ENCODE measurements around the gene NXPH3.

DNA sequence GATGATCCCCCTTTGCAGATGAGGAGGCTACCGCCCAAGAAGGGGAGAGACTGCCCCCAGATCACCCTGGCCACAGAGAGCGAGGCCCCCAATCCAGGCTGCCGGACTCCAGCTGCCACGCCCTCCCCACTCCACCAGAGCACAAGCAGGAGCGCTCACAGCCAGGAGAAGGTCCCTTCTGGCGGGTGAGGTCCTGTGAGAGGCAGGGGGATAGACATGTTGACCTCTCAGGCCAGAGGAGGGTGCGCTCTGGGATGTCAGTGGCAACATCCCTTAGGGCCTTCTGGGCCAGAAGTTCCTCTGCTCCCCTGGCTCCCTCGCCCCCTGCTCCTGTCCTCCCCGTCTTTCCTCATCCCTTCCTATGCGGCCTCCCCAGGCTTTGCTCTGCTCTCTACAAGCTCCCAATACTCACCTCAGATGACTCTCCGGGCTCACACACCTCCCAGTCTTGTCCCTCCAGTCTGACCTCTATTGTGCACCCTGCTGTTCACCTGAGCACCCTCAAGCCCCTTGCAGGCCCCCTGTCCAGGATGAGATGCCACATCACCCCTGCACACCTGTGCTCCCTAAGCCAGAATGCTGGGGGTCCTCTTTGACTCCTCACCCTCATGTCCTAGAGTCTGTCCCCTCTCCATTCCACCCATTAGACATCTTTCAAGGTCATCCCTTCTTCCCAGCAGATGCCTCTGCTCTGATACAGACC is 5.0 kb upstream of the NXPH3 start:
- TF ChIP-seq, protein P1, sequence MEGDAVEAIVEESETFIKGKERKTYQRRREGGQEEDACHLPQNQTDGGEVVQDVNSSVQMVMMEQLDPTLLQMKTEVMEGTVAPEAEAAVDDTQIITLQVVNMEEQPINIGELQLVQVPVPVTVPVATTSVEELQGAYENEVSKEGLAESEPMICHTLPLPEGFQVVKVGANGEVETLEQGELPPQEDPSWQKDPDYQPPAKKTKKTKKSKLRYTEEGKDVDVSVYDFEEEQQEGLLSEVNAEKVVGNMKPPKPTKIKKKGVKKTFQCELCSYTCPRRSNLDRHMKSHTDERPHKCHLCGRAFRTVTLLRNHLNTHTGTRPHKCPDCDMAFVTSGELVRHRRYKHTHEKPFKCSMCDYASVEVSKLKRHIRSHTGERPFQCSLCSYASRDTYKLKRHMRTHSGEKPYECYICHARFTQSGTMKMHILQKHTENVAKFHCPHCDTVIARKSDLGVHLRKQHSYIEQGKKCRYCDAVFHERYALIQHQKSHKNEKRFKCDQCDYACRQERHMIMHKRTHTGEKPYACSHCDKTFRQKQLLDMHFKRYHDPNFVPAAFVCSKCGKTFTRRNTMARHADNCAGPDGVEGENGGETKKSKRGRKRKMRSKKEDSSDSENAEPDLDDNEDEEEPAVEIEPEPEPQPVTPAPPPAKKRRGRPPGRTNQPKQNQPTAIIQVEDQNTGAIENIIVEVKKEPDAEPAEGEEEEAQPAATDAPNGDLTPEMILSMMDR (IDR thresholded peaks at IDR 0.05 in 2 of 3, conservative IDR thresholded peaks at IDR 0.05 in 1 of 3; ENCODE audit: borderline replicate concordance in 1 of 3, insufficient read depth in 1 of 3, low read depth in 2 of 3, low read length in 2 of 3) = no peak
- no peak for TF ChIP-seq EZH2 (IDR thresholded peaks at IDR 0.05)
- no peak for TF ChIP-seq ELF1 (IDR thresholded peaks at IDR 0.05; ENCODE audit: borderline replicate concordance, low read depth)
- no peak for TF ChIP-seq RAD21 (IDR thresholded peaks at IDR 0.05; ENCODE audit: low read depth)
- no peak for TF ChIP-seq POLR2AphosphoS5 (IDR thresholded peaks at IDR 0.05; ENCODE audit: low read depth, low read length)
- TF ChIP-seq FOSL1 (IDR thresholded peaks at IDR 0.05; ENCODE audit: low read depth) = no peak
- TF ChIP-seq POLR2A (IDR thresholded peaks at IDR 0.05; ENCODE audit: borderline replicate concordance, extremely low read depth, insufficient read depth, insufficient read length) = no peak
- TF ChIP-seq SP1 (IDR thresholded peaks at IDR 0.05; ENCODE audit: low read depth) = no peak
- no peak for TF ChIP-seq YY1 (IDR thresholded peaks at IDR 0.05; ENCODE audit: extremely low read depth, insufficient replicate concordance, low read depth, low read length)
- no peak for TF ChIP-seq EGR1 (IDR thresholded peaks at IDR 0.05; ENCODE audit: low read depth)

Data from HCT116 (cell line).